Liver (tissue), 9 donors: ENCODE data around the gene ZNF212. TPM values are rescaled to one million over a fixed set of nuclear protein-coding genes. Genes with fewer than 3 reads are reported as not detected.

Experiments used
- DNase-seq: peaks from one replicate; pipeline ENCODE4 v3.0.0-alpha.2; 2017; ENCODE audit warnings: low spot score
- H3K27ac ChIP-seq, 2 donors: one replicate each; pipeline ENCODE4 v1.7.0; 2013; ENCODE audit warnings: inconsistent platforms in 2 of 2, low read length in 2 of 2, control low read depth in 1 of 2, low read depth in 1 of 2, mild to moderate bottlenecking in 1 of 2
- H3K27me3 ChIP-seq, 4 donors: one replicate each; pipeline versions ENCODE4 v1.6.1 to v1.7.0; 2013; ENCODE audit warnings: low read length in 3 of 4, inconsistent platforms in 1 of 4, mild to moderate bottlenecking in 1 of 4, moderate library complexity in 1 of 4; ENCODE audit not compliant: control insufficient read depth in 4 of 4, insufficient read depth in 4 of 4
- H3K36me3 ChIP-seq, 4 donors: one replicate each; pipeline versions ENCODE4 v1.6.1 to v1.7.0; 2013; ENCODE audit warnings: low read length in 3 of 4, mild to moderate bottlenecking in 3 of 4, low read depth in 1 of 4, moderate library complexity in 1 of 4; ENCODE audit not compliant: control insufficient read depth in 4 of 4, insufficient read depth in 3 of 4
- H3K4me1 ChIP-seq, 4 donors: one replicate each; pipeline versions ENCODE4 v1.6.1 to v1.7.0; 2013; ENCODE audit warnings: low read length in 3 of 4, mild to moderate bottlenecking in 3 of 4, moderate library complexity in 1 of 4; ENCODE audit not compliant: control insufficient read depth in 4 of 4, insufficient read depth in 4 of 4
- H3K4me3 ChIP-seq, 3 donors: one replicate each; pipeline versions ENCODE4 v1.6.1 to v1.7.0; 2013; ENCODE audit warnings: low read length in 3 of 3, control low read depth in 1 of 3, low read depth in 1 of 3, mild to moderate bottlenecking in 1 of 3
- H3K9ac ChIP-seq, 2 donors: one replicate each; pipeline ENCODE4 v1.7.0; 2013; ENCODE audit warnings: low read length in 2 of 2, mild to moderate bottlenecking in 2 of 2, moderate library complexity in 2 of 2, control low read depth in 1 of 2, low read depth in 1 of 2
- H3K9me3 ChIP-seq, 4 donors: one replicate each; pipeline versions ENCODE4 v1.6.1 to v1.7.0; 2013; ENCODE audit warnings: low read length in 3 of 4; ENCODE audit not compliant: control insufficient read depth in 4 of 4
- ATF3 ChIP-seq: IDR thresholded peaks from 2 replicates; pipeline ENCODE4 v1.6.1; 2016; ENCODE audit warnings: antibody characterized with exemption
- CTCF ChIP-seq: fragments of 150-350 bp; IDR thresholded peaks from 2 replicates; pipeline ENCODE4 v1.5.1; 2017; ENCODE audit warnings: improper control_type of control experiment, low read depth, low read length; ENCODE audit not compliant: missing input control
- EGR1 ChIP-seq, 2 donors: IDR thresholded peaks; 2 replicates each; pipeline ENCODE4 v1.6.1; 2016 to 2018; ENCODE audit warnings: antibody characterized with exemption in 2 of 2, low read depth in 2 of 2
- FOXA1 ChIP-seq: IDR thresholded peaks from 2 replicates; pipeline ENCODE4 v1.6.1; 2016; ENCODE audit warnings: antibody characterized with exemption
- FOXA2 ChIP-seq: IDR thresholded peaks from 2 replicates; pipeline ENCODE4 v1.6.1; 2016; ENCODE audit warnings: antibody characterized with exemption
- GABPA ChIP-seq, 2 donors: IDR thresholded peaks in 1 of 2; conservative IDR thresholded peaks in 1 of 2; 2 replicates each; pipeline ENCODE4 v1.6.1; 2016; ENCODE audit warnings: antibody characterized with exemption in 2 of 2, mild to moderate bottlenecking in 1 of 2, moderate library complexity in 1 of 2
- HNF4A ChIP-seq, 2 donors: conservative IDR thresholded peaks; 2 replicates each; pipeline ENCODE4 v1.6.1; 2016; ENCODE audit warnings: antibody characterized with exemption in 2 of 2, mild to moderate bottlenecking in 2 of 2
- HNF4G ChIP-seq: IDR thresholded peaks from 2 replicates; pipeline ENCODE4 v1.6.1; 2016; ENCODE audit warnings: antibody characterized with exemption
- JUND ChIP-seq, 2 donors: IDR thresholded peaks; 2 replicates each; pipeline ENCODE4 v1.6.1; 2016; ENCODE audit warnings: antibody characterized with exemption in 2 of 2
- MAX ChIP-seq: IDR thresholded peaks from 2 replicates; pipeline ENCODE4 v1.6.1; 2016; ENCODE audit warnings: antibody characterized with exemption
- NR2F2 ChIP-seq: IDR thresholded peaks from 2 replicates; pipeline ENCODE4 v1.6.1; 2016; ENCODE audit warnings: antibody characterized with exemption
- RAD21 ChIP-seq, 2 donors: IDR thresholded peaks; 2 replicates each; pipeline ENCODE4 v1.6.1; 2016; ENCODE audit warnings: antibody characterized with exemption in 2 of 2, mild to moderate bottlenecking in 2 of 2
- REST ChIP-seq: IDR thresholded peaks from 2 replicates; pipeline ENCODE4 v1.6.1; 2016; ENCODE audit warnings: antibody characterized with exemption, mild to moderate bottlenecking
- RXRA ChIP-seq, 2 donors: IDR thresholded peaks; 2 replicates each; pipeline ENCODE4 v1.6.1; 2017 to 2018; ENCODE audit warnings: antibody characterized with exemption in 2 of 2, mild to moderate bottlenecking in 1 of 2
- SP1 ChIP-seq: IDR thresholded peaks from 2 replicates; pipeline ENCODE4 v1.6.1; 2018; ENCODE audit warnings: antibody characterized with exemption, mild to moderate bottlenecking
- TAF1 ChIP-seq: conservative IDR thresholded peaks from 2 replicates; pipeline ENCODE4 v1.6.1; 2016; ENCODE audit warnings: antibody characterized with exemption, mild to moderate bottlenecking
- YY1 ChIP-seq: IDR thresholded peaks from 2 replicates; pipeline ENCODE4 v1.6.1; 2016; ENCODE audit warnings: antibody characterized with exemption, mild to moderate bottlenecking
- ZBTB33 ChIP-seq: IDR thresholded peaks from 2 replicates; pipeline ENCODE4 v1.6.1; 2016; ENCODE audit warnings: antibody characterized with exemption
- WGBS: extraction: QIAGEN DNeasy Blood & Tissue Kit; methylation state at CpG from one replicate; pipeline ENCODE4 v1.1.7; 2013; 5-methylcytosine and 5-hydroxymethylcytosine counted together
- polyA plus RNA-seq, 2 donors: library from polyadenylated mRNA; stranded (reverse) in 1 of 2; unstranded in 1 of 2; fragments of 200-250 nt in 1 of 2; fragments of >200 nt in 1 of 2; fragmentation: Nextera tagmentation in 1 of 2; extraction: Ambion mirVana in 1 of 2; gene quantifications; one replicate each; pipeline versions ENCODE4 v1.2.1 to v1.2.3, GENCODE V29; 2013 to 2015
- total RNA-seq, 2 donors: library from RNA; depleted of rRNA; stranded (reverse); fragments of >200 nt; gene quantifications; one replicate each; pipeline ENCODE4 v1.2.3, GENCODE V29; 2014
- donor health status: healthy.
- donor health status: healthy.
- donor health status: healthy.
- donor health status: healthy.
- donor health status: healthy.

ZNF212 gene
- total and polyA plus RNA-seq, 4 donors: 3.4 to 4.9 (median 3.7) TPM

- no peak overlapping the region for H3K4me3 ChIP-seq
- no peaks in the 10 kb centered on the region for H3K9me3 ChIP-seq
- no peak for TF ChIP-seq RXRA (IDR thresholded peaks at IDR 0.05)
- TF ChIP-seq REST: no peak
- TF ChIP-seq EGR1 (IDR thresholded peaks at IDR 0.05; ENCODE audit: low read depth in 2 of 2): no peak
- TF ChIP-seq ATF3: no peak
- TF ChIP-seq JUND (IDR thresholded peaks at IDR 0.05): no peak
- no peak for TF ChIP-seq HNF4G
- no peak for TF ChIP-seq ZBTB33
- no peak for TF ChIP-seq GABPA (IDR thresholded peaks at IDR 0.05 in 1 of 2, conservative IDR thresholded peaks at IDR 0.05 in 1 of 2)
- TF ChIP-seq NR2F2: no peak
- no peak for TF ChIP-seq SP1
- no peak for TF ChIP-seq TAF1
- no peak for DNase-seq
- no peaks in the 10 kb centered on the region for H3K27me3 ChIP-seq
- H3K27ac ChIP-seq: no peak overlapping the region
- H3K36me3 ChIP-seq: peaks cover 8 to 18% (median 13%) of the 10 kb centered on the region in 4 donors
- no peak overlapping the region for H3K9ac ChIP-seq
- 94% methylated on average over 21 of the region's 21 CpGs for WGBS
- H3K4me1 ChIP-seq: peaks cover 0 to 9% (median 7%) of the 10 kb centered on the region in 4 donors
Observed at GRCh38 chr7:149266451-149266850, 27.0 kb downstream of the ZNF212 start.

- Histone ChIP-seq H3K27me3 (no peaks in the 10 kb centered on the region), H3K27ac (no peak overlapping the region), H3K36me3 (peaks cover 10 to 18% (median 13%) of the 10 kb centered on the region in 4 donors), H3K4me3 (no peak overlapping the region), H3K9me3 (no peaks in the 10 kb centered on the region), H3K4me1 (peaks cover 0 to under 1% (median 0%) of the 10 kb centered on the region in 4 donors), H3K9ac (no peak overlapping the region)
- DNase-seq: no peak
- WGBS: 96% methylated on average over 8 of the region's 8 CpGs
- TF ChIP-seq EGR1 (IDR thresholded peaks at IDR 0.05; ENCODE audit: low read depth in 2 of 2): no peak
- TF ChIP-seq RXRA (IDR thresholded peaks at IDR 0.05): no peak
- no peak for TF ChIP-seq RAD21 (IDR thresholded peaks at IDR 0.05)
- TF ChIP-seq FOXA1: no peak
- TF ChIP-seq YY1: no peak
- no peak for TF ChIP-seq HNF4A (conservative IDR thresholded peaks at IDR 0.05)
- TF ChIP-seq SP1: no peak
- no peak for TF ChIP-seq MAX
- TF ChIP-seq CTCF: no peak
- TF ChIP-seq HNF4G: no peak
- no peak for TF ChIP-seq JUND (IDR thresholded peaks at IDR 0.05)
- no peak for TF ChIP-seq FOXA2
- TF ChIP-seq TAF1: no peak
- TF ChIP-seq GABPA (IDR thresholded peaks at IDR 0.05 in 1 of 2, conservative IDR thresholded peaks at IDR 0.05 in 1 of 2): no peak
- TF ChIP-seq NR2F2: no peak
- no peak for TF ChIP-seq REST
- no peak for TF ChIP-seq ATF3
Observed at GRCh38 chr7:149267733-149268132, 28.3 kb downstream of the ZNF212 start.
